H1 (cell line): Measurements from ENCODE around the gene PTGIS. TPM values are rescaled to one million over a fixed set of nuclear protein-coding genes. Genes with fewer than 3 reads are reported as not detected.

Experiments
- ATF2 ChIP-seq: IDR thresholded peaks from 2 replicates; pipeline ENCODE4 v1.6.1; 2012; ENCODE audit warnings: low read length, inconsistent platforms
- CBX8 ChIP-seq: fragments of 300-800, 300-1000 bp; sonication (generic); IDR thresholded peaks from 2 replicates; pipeline ENCODE4 v1.7.1; 2016; ENCODE audit warnings: low read depth, low read length, borderline replicate concordance
- CHD1 ChIP-seq: IDR thresholded peaks from 2 replicates; pipeline ENCODE4 v1.6.1; 2012; ENCODE audit warnings: low read depth, low read length, improper control_type of control experiment
- CHD2 ChIP-seq: IDR thresholded peaks from 2 replicates; pipeline ENCODE4 v1.6.1; 2012; ENCODE audit warnings: low read length, improper control_type of control experiment
- CREB1 ChIP-seq: IDR thresholded peaks from 2 replicates; pipeline ENCODE4 v1.6.1; 2012; ENCODE audit warnings: inconsistent platforms
- CTBP2 ChIP-seq: IDR thresholded peaks from 2 replicates; pipeline ENCODE4 v1.7.0; 2011; ENCODE audit warnings: borderline replicate concordance, mild to moderate bottlenecking, moderate library complexity, mixed read lengths, low read length; ENCODE audit not compliant: insufficient read depth, insufficient read length
- E2F6 ChIP-seq: IDR thresholded peaks from 2 replicates; pipeline ENCODE4 v1.6.1; 2012; ENCODE audit warnings: inconsistent platforms
- EP300 ChIP-seq, 2 experiments: IDR thresholded peaks; 1 replicate in 1 of 2; 2 replicates in 1 of 2; pipeline ENCODE4 v1.6.1; 2011 to 2012; ENCODE audit warnings: low read depth in 2 of 2, low read length in 2 of 2, mild to moderate bottlenecking in 2 of 2, borderline replicate concordance in 1 of 2, inconsistent platforms in 1 of 2, moderate library complexity in 1 of 2
- GABPA ChIP-seq: IDR thresholded peaks from 2 replicates; pipeline ENCODE4 v1.6.1; 2011; ENCODE audit warnings: mild to moderate bottlenecking, low read length, moderate library complexity, borderline replicate concordance; ENCODE audit not compliant: insufficient read depth
- GTF2F1 ChIP-seq: IDR thresholded peaks from 2 replicates; pipeline ENCODE4 v1.6.1; 2012; ENCODE audit warnings: low read depth, low read length, improper control_type of control experiment, borderline replicate concordance
- KDM5A ChIP-seq: fragments of 200-600 bp; IDR thresholded peaks from 2 replicates; pipeline ENCODE4 v1.7.1; 2012; ENCODE audit warnings: mild to moderate bottlenecking, low read length, inconsistent platforms, mixed read lengths
- MAX ChIP-seq: IDR thresholded peaks from 2 replicates; pipeline ENCODE4 v1.6.1; 2012; ENCODE audit warnings: inconsistent platforms
- RAD21 ChIP-seq, 2 experiments: IDR thresholded peaks in 1 of 2; conservative IDR thresholded peaks in 1 of 2; 2 replicates each; pipeline ENCODE4 v1.6.1; 2011; ENCODE audit warnings: low read depth in 2 of 2, low read length in 2 of 2, improper control_type of control experiment in 1 of 2, inconsistent platforms in 1 of 2, mild to moderate bottlenecking in 1 of 2, moderate library complexity in 1 of 2
- RNF2 ChIP-seq: fragments of 200-900, 300-1000 bp; sonication (generic); IDR thresholded peaks from 2 replicates; pipeline ENCODE4 v1.7.1; 2016; ENCODE audit warnings: borderline replicate concordance, low read depth, mild to moderate bottlenecking, antibody characterized with exemption, low read length; ENCODE audit not compliant: poor library complexity, severe bottlenecking; ENCODE audit errors: missing control alignments
- RXRA ChIP-seq: IDR thresholded peaks from 2 replicates; pipeline ENCODE4 v1.6.1; 2011; ENCODE audit warnings: low read depth, mild to moderate bottlenecking, low read length, moderate library complexity; ENCODE audit not compliant: insufficient read depth
- SIN3A ChIP-seq, 2 experiments: IDR thresholded peaks in 1 of 2; conservative IDR thresholded peaks in 1 of 2; 2 replicates each; pipeline ENCODE4 v1.6.1; 2011 to 2012; ENCODE audit warnings: low read length in 2 of 2, improper control_type of control experiment in 1 of 2, low read depth in 1 of 2, mild to moderate bottlenecking in 1 of 2
- SIX5 ChIP-seq: IDR thresholded peaks from 2 replicates; pipeline ENCODE4 v1.6.1; 2011; ENCODE audit warnings: mild to moderate bottlenecking, low read depth, low read length
- SUZ12 ChIP-seq: fragments of 200-600 bp; sonication (generic); IDR thresholded peaks from 2 replicates; pipeline ENCODE4 v1.6.1; 2012; ENCODE audit warnings: mild to moderate bottlenecking, inconsistent platforms, low read length, moderate library complexity, mixed read lengths
- TAF7 ChIP-seq: optimal IDR thresholded peaks from 2 replicates; pipeline ENCODE3; 2011; ENCODE audit warnings: low read depth, mild to moderate bottlenecking, inconsistent platforms, low read length, moderate library complexity, borderline replicate concordance
- YY1 ChIP-seq: IDR thresholded peaks from 2 replicates; pipeline ENCODE4 v1.6.1; 2011; ENCODE audit warnings: low read depth, mild to moderate bottlenecking, low read length
- polyA plus RNA-seq, 7 experiments: library from polyadenylated mRNA; depleted of rRNA in 3 of 7; stranded (reverse) in 5 of 7; unstranded in 2 of 7; fragments of >200 nt in 5 of 7; fragments of 200-250 nt in 2 of 7; gene quantifications; 1 replicate in 5 of 7; 2 replicates in 1 of 7; 4 replicates in 1 of 7; pipeline versions ENCODE4 v1.2.1 to v1.2.3, GENCODE V29; 2011 to 2013; ENCODE audit warnings: missing spikeins in 2 of 7, mixed read lengths in 2 of 7
- total RNA-seq: library from RNA; stranded (reverse); fragmentation: NEBNext Ultra II Directional; extraction: Animal tissue kit (Norgen Biotek cat#: 25700); gene quantifications from 2 replicates; pipeline ENCODE4 v1.2.1, GENCODE V29; 2021

PTGIS gene
- total and polyA plus RNA-seq, 2 of the 8 experiments (the other 6 are each of a cell fraction or from before 2014, with no cell fraction given): 29.9 to 35.5 TPM

- peak; percentile 56 for TF ChIP-seq TAF7
- TF ChIP-seq RAD21 (IDR thresholded peaks at IDR 0.05 in 1 of 2, conservative IDR thresholded peaks at IDR 0.05 in 1 of 2; ENCODE audit: low read depth in 2 of 2, low read length in 2 of 2): no peak
- no peak for TF ChIP-seq ATF2
- no peak for TF ChIP-seq CHD2
- TF ChIP-seq E2F6: 0 out of 2 replicates have a peak, but pooled peaks have one; percentile 54
- no peak for TF ChIP-seq CBX8
- no peak for TF ChIP-seq SIN3A (conservative IDR thresholded peaks at IDR 0.05 in 1 of 2, IDR thresholded peaks at IDR 0.05 in 1 of 2; ENCODE audit: low read depth in 1 of 2, low read length in 2 of 2)
- no peak for TF ChIP-seq SUZ12
- no peak for TF ChIP-seq SIX5
- no peak for TF ChIP-seq CTBP2
- TF ChIP-seq GABPA: no peak
- no peak for TF ChIP-seq KDM5A
- no peak for TF ChIP-seq CREB1
- TF ChIP-seq RNF2: no peak
- no peak for TF ChIP-seq CHD1
- no peak for TF ChIP-seq EP300 (IDR thresholded peaks at IDR 0.05; ENCODE audit: borderline replicate concordance in 1 of 2, low read depth in 2 of 2, low read length in 2 of 2)
- no peak for TF ChIP-seq RXRA
- no peak for TF ChIP-seq YY1
- peak; percentile 65 for TF ChIP-seq MAX
- TF ChIP-seq GTF2F1: no peak
These were observed at the start of gene PTGIS (continued) for GRCh38 chr20:49567421-49568277.
